Vagina (tissue), 2 donors: ENCODE data around the gene COBL.

ENCODE experiments used
- CTCF ChIP-seq, 3 experiments: fragments of 450-650 bp in 2 of 3; fragments of 200-600 bp in 1 of 3; sonication (generic) in 1 of 3; IDR thresholded peaks; one replicate each; pipeline ENCODE4 v1.5.1; 2017 to 2019; ENCODE audit warnings: antibody characterized with exemption in 3 of 3, mild to moderate bottlenecking in 2 of 3, moderate library complexity in 2 of 3
- POLR2AphosphoS5 ChIP-seq, 2 donors: sonication (generic); formaldehyde crosslinking; IDR thresholded peaks; one replicate each; pipeline ENCODE4 v1.9.0; 2017; ENCODE audit warnings: antibody characterized with exemption in 2 of 2, mild to moderate bottlenecking in 2 of 2, low read depth in 1 of 2; ENCODE audit not compliant: insufficient read depth in 1 of 2

DNA sequence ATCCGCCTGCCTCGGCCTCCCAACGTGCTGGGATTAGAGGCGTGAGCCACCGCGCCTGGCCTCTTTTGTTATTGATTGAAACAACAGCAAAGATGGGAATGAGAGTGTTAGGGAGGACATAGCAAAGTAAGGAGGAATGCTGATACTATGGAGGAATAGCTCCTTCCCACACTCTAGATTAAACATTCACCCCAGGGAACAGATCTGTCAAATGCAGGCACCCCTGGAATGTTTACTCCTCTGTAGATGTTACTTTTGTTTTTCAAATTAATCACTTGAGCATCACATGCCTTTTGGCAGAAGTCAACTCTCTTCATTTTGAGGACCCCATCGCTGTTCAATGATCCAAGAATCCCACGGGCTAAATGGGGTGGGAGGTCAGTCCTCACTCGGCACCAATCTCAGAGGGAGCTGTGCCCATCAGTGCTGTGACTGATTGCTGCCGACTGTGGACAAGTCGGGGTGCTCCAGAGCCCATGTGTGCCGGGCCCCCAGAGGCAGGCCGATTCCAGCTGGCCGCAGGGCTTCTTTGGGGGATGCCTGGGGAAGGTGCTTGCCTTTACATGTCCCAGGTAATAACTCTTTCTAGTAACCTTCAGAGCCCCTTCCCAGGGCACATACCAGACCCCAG is 10.2 kb upstream of the COBL start:
- no peak for TF ChIP-seq CTCF (IDR thresholded peaks at IDR 0.05)
- TF ChIP-seq POLR2AphosphoS5 (IDR thresholded peaks at IDR 0.05; ENCODE audit: insufficient read depth in 1 of 2, low read depth in 1 of 2), result no peak
